HUES48 (cell line): Measurements from ENCODE around the gene MAN2A1.
A peak's percentile ranks its signal among the peaks of the same experiment; 100 is the strongest.

Source experiments
- H3K27ac ChIP-seq: one replicate; pipeline ENCODE4 v1.7.0; 2013; ENCODE audit warnings: low read depth, low read length, inconsistent platforms
- H3K27me3 ChIP-seq: 2 replicates; pipeline ENCODE4 v1.6.1; 2013; ENCODE audit warnings: mild to moderate bottlenecking, low read length; ENCODE audit not compliant: control insufficient read depth, insufficient read depth
- H3K36me3 ChIP-seq: 2 replicates; pipeline ENCODE4 v1.6.1; 2013; ENCODE audit warnings: low read length; ENCODE audit not compliant: control insufficient read depth, insufficient read depth
- H3K4me1 ChIP-seq: 2 replicates; pipeline ENCODE4 v1.6.1; 2013; ENCODE audit warnings: mild to moderate bottlenecking, low read length; ENCODE audit not compliant: control insufficient read depth, insufficient read depth
- H3K4me3 ChIP-seq: 2 replicates; pipeline ENCODE4 v1.5.1; 2013; ENCODE audit warnings: mild to moderate bottlenecking, low read depth, low read length
- H3K9ac ChIP-seq: 2 replicates; pipeline ENCODE4 v1.6.1; 2013; ENCODE audit warnings: mild to moderate bottlenecking, low read depth, low read length, moderate library complexity
- H3K9me3 ChIP-seq: 2 replicates; pipeline ENCODE4 v1.6.1; 2013; ENCODE audit warnings: low read length; ENCODE audit not compliant: control insufficient read depth, insufficient read depth

MAN2A1 gene

DNA sequence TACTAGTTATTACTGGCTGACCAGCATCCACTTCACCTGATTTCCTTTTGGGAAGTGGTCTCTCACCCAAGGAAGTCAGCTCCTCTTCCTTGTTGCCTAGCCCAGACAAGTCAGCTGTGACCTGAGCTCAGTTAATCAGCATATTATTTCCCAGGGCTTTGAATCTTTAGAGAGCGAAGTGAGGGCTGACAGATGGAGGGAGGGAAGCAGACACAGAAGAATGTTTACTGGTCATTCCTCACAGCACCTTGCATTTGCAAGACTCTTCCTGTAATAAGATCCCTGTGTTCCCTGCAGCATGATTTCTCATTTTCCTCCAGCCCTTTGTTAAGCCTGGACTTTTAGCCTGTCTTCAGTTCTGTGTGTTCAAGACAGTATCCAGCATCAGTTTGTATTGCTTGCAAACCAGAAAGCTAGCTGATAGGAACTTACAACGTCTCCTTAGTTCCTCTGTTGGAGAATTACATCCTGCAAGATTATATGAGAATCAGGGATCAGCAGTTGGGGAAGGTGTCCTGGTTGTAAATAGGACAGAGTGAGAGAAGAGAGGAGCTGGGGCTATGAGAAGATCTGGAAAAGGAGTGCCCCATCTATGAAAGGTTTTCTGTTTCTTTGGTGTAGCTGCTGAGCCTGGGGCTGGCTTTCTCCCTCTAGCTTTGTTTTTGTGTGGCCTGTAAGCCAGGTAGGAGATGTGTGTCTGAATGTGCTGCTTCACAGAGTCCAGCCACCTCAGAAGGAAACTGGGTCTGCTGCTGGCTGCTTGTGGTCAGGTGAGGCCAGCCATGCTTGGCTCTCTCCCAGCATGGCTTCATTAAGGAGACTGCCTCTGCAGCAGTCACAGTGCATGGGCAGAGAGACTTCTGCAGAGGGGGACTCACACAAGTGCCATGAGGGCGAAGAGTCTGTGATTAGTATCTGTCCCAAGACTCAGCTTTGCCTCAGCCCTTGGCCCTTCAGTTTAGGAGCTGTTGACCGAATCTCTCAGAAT, 50.3 kb downstream of the MAN2A1 start:
- Histone ChIP-seq H3K36me3 (peaks cover 3% of the 10 kb centered on the region; the same call in 1 of the 2 replicates), H3K9ac (peak overlapping the region; percentile 62), H3K4me3 (peak overlapping the region; percentile 46), H3K27ac (peak overlapping the region; percentile 95), H3K4me1 (peaks cover 73% of the 10 kb centered on the region), H3K9me3 (no peaks in the 10 kb centered on the region), H3K27me3 (no peaks in the 10 kb centered on the region)

DNA sequence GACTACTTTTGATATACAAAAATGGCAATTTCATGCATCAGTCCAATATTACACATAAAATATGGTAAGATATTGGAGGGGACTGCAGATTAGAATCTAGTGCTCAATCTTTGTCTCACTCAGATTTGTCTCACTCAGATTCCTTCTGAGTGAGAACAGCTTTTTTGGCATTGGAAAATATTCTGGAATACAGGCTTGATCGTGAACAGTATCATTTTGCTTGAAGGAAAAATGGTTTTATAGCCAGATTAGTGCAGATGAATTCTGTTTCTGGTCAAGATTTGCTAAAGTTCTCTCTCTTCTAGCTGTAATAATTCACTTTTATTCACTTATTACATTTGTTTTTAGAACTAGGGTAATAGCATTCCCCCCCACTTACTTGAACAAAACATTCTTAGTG, 51.2 kb downstream of the MAN2A1 start:
- no peaks in the 10 kb centered on the region for H3K27me3 ChIP-seq
- peak overlapping the region; percentile 62 for H3K9ac ChIP-seq
- peak overlapping the region; percentile 46 for H3K4me3 ChIP-seq
- H3K36me3 ChIP-seq = peaks cover 3% of the 10 kb centered on the region; the same call in 1 of the 2 replicates
- H3K27ac ChIP-seq = peak overlapping the region; percentile 95
- no peaks in the 10 kb centered on the region for H3K9me3 ChIP-seq
- peaks cover 73% of the 10 kb centered on the region for H3K4me1 ChIP-seq

DNA sequence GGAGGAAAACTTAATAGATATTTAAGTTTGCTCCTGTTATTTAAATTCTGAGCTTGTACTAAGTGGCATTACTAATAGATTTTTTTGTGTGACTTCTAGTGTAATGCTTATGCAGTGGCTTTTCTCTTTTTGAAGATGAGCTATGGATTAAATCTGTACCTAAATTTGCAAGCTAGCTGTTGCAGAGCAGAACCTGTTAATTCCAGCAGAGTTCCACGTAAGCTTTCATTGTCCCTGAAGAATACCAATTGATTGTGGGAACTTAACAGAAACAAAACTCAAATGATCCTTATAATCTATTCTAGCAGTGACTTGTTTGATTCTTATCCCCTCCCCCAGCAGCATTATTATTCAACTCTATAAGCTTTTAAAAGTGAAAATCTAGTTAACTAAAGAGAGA, 51.7 kb downstream of the MAN2A1 start:
- no peaks in the 10 kb centered on the region for H3K9me3 ChIP-seq
- H3K4me3 ChIP-seq = peak overlapping the region; percentile 46
- peak overlapping the region; percentile 95 for H3K27ac ChIP-seq
- H3K4me1 ChIP-seq = peaks cover 73% of the 10 kb centered on the region
- peak overlapping the region; percentile 62; the same call in 1 of the 2 replicates for H3K9ac ChIP-seq
- peaks cover 3% of the 10 kb centered on the region; the same call in 1 of the 2 replicates for H3K36me3 ChIP-seq
- no peaks in the 10 kb centered on the region for H3K27me3 ChIP-seq

DNA sequence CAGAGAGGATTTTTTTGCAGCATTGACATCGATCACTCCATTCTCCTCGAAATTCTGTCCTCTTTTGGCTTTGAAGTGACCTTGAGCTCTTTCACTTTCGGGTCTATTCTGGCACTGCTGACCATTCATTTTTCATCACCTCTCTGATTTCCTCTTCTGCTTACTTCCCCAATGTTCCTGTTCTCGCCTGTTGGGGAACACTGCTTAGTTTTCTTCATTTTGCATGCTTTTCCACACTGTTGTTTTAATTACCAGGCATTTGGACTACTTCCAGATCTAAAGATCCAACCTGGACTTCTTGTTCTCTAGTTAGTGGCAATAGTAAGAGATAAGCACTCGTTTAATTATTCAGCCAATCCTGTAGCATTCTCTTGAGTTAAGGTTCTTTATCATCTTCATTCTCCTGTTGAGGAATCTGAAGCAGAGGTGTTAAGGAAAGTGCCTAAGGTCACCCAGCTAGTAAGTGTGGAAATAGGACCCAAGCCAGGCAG, 53.4 kb downstream of the MAN2A1 start:
- H3K9ac ChIP-seq = no peak overlapping the region
- peak overlapping the region; percentile 81 for H3K27ac ChIP-seq

DNA sequence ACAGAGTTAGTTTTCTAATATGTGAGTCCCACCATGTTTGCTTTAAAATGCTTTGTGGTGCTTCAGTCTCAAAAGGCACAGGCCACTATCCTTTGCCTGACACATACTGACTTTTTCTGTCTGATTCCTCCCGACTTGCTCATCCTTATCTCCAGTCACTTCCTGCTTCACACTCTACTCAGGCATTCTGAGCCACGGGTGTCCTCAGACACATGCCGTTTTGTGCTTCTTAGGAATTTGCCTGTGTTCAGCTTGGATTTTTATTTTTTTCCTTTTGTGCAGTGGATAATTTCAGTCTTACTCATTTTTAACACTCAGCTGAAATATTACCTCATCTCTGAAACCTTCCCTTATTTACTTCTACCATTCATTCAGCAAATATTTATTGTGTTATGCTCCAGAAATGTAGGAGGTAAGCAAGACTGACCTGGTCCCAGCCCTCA, 54.1 kb downstream of the MAN2A1 start:
- Histone ChIP-seq H3K9me3 (no peaks in the 10 kb centered on the region), H3K4me3 (no peak overlapping the region), H3K9ac (no peak overlapping the region), H3K27me3 (no peaks in the 10 kb centered on the region), H3K27ac (peak overlapping the region; percentile 81), H3K4me1 (peaks cover 66% of the 10 kb centered on the region), H3K36me3 (peaks cover 5% of the 10 kb centered on the region; the same call in 1 of the 2 replicates)

More for the DNA sequence above, 53.4 kb downstream of the MAN2A1 start:
- Histone ChIP-seq H3K4me3 (no peak overlapping the region), H3K9me3 (no peaks in the 10 kb centered on the region), H3K36me3 (peaks cover 5% of the 10 kb centered on the region; the same call in 1 of the 2 replicates), H3K4me1 (peaks cover 70% of the 10 kb centered on the region), H3K27me3 (no peaks in the 10 kb centered on the region)

DNA sequence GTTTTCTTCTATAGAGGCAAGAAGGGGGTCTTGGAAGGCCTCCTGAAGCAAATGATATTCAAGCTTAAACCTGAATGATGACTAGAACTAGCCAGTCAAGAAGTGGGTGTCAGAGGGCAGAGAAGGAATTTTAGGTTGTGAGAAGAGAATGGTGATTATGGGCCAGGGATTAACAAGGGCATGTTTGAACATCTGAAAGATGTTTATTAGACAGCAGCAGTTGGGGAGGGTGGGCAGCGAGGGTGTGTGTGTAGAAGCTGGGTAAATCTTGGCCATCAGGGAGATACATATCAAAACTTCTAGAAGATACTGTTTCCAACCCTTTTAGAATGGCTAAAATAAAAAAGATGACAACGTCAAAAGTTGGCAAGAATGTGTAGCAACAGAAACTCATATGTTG, 54.5 kb downstream of the MAN2A1 start:
- Histone ChIP-seq H3K9me3 (no peaks in the 10 kb centered on the region), H3K4me3 (no peak overlapping the region), H3K4me1 (peaks cover 61% of the 10 kb centered on the region), H3K27me3 (no peaks in the 10 kb centered on the region), H3K36me3 (peaks cover 5% of the 10 kb centered on the region; the same call in 1 of the 2 replicates), H3K27ac (peak overlapping the region; percentile 81), H3K9ac (no peak overlapping the region)

DNA sequence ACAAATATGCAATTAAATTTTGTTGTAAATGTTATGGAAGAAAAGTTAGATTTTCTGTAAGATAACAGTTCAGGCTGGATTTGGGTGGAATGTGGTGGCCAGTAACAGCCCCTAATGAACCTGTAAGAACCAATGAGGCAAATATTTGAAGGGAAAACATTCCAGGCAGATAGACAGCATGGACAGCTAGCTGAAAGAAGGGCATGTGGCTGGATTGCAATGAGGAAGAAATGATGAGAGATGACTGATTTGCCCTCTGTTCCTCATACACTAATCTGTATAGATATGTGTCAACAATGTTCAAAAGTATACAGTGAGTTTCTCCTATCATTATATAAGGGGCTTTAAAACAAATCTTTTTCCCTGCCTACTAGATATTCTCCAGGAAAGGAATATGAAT, 58.8 kb downstream of the MAN2A1 start:
- no peak overlapping the region for H3K27ac ChIP-seq
- peaks cover 5% of the 10 kb centered on the region; the same call in 1 of the 2 replicates for H3K36me3 ChIP-seq
- no peaks in the 10 kb centered on the region for H3K9me3 ChIP-seq
- H3K9ac ChIP-seq = no peak overlapping the region
- peaks cover 18% of the 10 kb centered on the region for H3K4me1 ChIP-seq
- no peaks in the 10 kb centered on the region for H3K27me3 ChIP-seq
- no peak overlapping the region for H3K4me3 ChIP-seq

DNA sequence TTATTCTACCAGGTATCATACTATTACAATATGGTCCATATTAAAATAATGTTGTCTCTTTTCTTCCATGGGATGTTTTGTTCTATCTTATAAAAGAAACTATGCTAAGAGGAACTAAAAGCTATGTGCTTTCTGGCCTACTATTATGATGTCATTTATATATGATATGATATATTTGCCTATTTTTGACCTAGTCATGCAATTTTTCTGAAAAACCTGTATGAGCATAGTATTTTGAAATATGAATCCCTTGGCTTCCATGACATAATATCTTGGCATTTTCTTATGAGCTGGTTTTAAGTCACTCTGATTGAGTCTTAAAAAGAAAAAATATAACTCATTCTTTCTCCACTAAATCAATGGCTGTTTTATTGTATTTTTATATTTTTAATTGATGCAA, 60.7 kb downstream of the MAN2A1 start:
- H3K4me1 ChIP-seq = 0 out of 2 replicates have a peak, but pooled peaks cover 3% of the 10 kb centered on the region
- H3K4me3 ChIP-seq = no peak overlapping the region
- no peaks in the 10 kb centered on the region for H3K27me3 ChIP-seq
- H3K27ac ChIP-seq = no peak overlapping the region
- peaks cover 8% of the 10 kb centered on the region for H3K36me3 ChIP-seq
- H3K9me3 ChIP-seq = no peaks in the 10 kb centered on the region
- no peak overlapping the region for H3K9ac ChIP-seq

DNA sequence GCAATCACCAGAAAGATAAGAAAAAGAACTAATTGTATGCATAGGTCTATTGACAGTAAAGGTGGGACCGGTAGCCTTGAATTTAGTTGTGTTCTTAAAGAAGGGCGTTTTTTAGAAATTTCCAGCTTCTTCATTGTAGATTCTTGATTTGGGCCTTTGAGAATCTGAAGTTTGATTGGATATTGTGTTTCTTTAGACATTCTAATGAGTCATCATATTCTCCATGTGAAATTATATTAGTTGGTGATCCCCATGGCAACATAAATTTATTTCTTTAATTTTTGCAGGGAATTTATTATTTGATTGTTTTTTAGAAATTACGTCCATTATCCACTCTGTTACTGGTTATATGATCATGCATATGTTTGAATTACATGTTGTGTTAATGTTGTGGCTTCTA, 63.6 kb downstream of the MAN2A1 start:
- Histone ChIP-seq H3K36me3 (peaks cover 31% of the 10 kb centered on the region), H3K9ac (no peak overlapping the region), H3K27ac (no peak overlapping the region), H3K4me1 (no peaks in the 10 kb centered on the region), H3K4me3 (no peak overlapping the region), H3K27me3 (no peaks in the 10 kb centered on the region), H3K9me3 (no peaks in the 10 kb centered on the region)

DNA sequence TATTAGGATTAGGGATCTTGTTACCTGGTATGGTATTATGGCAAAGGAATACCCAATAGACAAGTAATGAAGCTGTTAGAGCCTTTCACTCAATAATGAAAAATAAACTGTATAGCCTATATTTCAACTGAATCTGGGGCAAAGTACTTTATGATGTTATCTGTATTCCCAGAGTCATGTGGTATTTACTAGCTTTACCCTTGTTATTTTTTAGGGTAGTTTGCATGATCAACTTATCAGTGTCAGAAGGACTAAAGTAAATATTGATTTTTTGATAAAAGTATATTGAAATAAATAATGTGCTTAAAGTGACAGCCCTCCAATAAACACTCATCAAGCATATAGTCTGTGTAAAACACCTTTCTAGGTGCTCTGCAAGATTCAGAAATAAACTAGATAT, 64.6 kb downstream of the MAN2A1 start:
- Histone ChIP-seq H3K4me3 (no peak overlapping the region), H3K9ac (no peak overlapping the region), H3K27me3 (no peaks in the 10 kb centered on the region), H3K36me3 (peaks cover 31% of the 10 kb centered on the region), H3K9me3 (no peaks in the 10 kb centered on the region), H3K27ac (no peak overlapping the region), H3K4me1 (no peaks in the 10 kb centered on the region)

DNA sequence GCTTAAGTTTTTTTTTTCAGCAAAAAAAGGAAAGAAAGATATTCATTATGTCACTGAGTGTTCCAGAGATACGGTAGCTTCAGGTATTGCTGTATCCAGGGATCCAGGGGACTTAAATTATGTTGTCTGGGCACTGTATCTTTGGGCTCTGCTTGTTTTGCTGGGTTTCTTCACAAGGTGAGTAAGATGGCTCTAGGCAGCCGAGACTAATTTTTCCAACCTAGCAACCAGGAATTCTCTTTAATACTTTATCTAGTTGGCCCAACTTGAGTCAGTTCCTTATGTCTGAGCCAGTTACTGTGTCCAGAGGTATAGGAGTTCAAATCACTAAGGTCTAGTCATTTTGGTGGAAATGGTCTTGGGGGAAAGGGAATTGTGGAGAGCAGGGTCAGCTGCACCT, 66.0 kb downstream of the MAN2A1 start:
- Histone ChIP-seq H3K27ac (no peak overlapping the region), H3K4me1 (no peaks in the 10 kb centered on the region), H3K9me3 (no peaks in the 10 kb centered on the region), H3K4me3 (no peak overlapping the region), H3K36me3 (peaks cover 31% of the 10 kb centered on the region), H3K9ac (no peak overlapping the region), H3K27me3 (no peaks in the 10 kb centered on the region)
